GM10266 (cell line): ENCODE results near the gene BMP7.

Experiments used
- DNase-seq: peaks from one replicate; pipeline ENCODE4 v3.0.0; 2012; ENCODE audit errors: extremely low spot score
- CTCF ChIP-seq: IDR thresholded peaks from 2 replicates; pipeline ENCODE4 v1.5.1; 2012; ENCODE audit warnings: mild to moderate bottlenecking, low read depth; ENCODE audit not compliant: control insufficient read depth, insufficient read depth; ENCODE audit errors: missing control alignments

BMP7 gene

DNA sequence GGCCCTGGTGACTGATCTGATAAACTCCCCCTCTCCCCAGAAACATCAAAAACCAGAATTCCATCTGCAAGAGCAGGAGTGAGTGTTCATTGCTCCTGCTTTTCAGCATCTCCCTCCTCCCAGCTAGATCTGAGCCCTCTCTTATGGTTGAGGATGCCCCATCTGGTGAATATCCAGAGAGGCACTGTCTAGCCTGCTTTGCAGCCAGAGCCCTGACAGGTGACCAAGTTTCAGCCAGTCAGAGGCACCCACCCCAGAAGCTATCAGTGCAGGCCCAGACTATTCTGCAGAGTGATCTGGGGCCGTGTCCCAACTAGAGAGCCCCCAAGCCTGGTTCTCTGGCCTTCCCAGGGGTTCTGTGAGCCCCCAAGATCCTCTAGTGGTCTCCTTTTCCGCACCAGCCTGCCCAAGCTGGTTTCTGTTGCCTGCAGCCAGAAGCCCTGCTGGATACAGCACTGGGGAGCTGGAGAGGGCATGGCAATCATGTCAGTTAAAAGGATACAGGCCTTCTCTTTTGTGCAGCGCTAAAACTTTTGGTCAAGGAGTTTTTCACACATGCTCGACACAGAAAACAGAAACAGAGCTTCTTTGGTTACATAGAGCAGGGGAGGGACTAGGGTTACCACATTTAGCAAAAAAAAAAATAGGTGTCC, 6.6 kb upstream of the BMP7 start:
- no peak for TF ChIP-seq CTCF
- DNase-seq, result no peak

DNA sequence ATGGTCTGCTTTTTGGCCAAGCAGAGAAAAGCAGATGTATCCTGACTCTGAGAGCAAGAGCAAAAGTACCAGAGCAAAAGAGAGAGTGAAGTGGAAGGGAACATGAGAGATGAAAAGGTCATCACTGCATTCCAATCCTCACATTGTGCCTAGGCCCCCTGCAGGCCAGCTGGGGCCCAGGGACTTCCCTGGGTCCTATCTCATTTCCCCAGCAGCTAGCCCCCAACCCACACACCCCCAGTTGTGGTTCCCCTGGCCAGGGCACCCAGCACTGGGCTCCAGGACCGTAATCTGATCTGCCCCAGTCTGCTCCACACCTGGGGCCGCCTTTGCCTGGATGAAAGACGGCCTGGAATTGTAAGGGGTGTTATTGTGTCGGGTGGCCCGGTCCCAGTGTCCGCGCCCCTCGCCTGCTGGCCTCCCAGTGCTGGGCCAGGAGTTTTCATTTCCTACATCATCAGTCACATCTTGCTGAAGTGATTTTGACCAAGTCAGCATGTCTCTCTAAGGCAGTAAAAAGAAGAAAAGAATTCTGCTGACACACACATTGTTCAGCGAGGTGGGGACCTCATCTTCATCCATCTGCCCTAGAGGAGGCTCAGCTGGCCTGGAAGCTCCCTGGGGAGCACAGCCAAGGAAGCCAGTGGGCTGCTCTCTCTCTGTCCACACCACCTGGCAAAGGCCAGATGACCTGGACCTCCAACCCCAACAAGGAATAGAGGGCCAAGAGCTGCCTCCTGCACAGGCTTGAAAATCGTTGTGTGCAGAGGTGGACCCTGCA, 4.0 kb upstream of the BMP7 start:
- DNase-seq, result no peak
- no peak for TF ChIP-seq CTCF

GRCh38 chr20:57269148-57269984, 2.9 kb upstream of the BMP7 start:
- no peak for TF ChIP-seq CTCF
- no peak for DNase-seq

- no peak for TF ChIP-seq CTCF
- DNase-seq, result no peak
These were observed 2.1 kb upstream of the BMP7 start for GRCh38 chr20:57268399-57269076.

GRCh38 chr20:57267158-57267821, 849 bp upstream of the BMP7 start:
- DNase-seq, result no peak
- TF ChIP-seq CTCF, result no peak

- no peak for TF ChIP-seq CTCF
- no peak for DNase-seq
These were observed 497 bp downstream of the BMP7 start for GRCh38 chr20:57265997-57266290.
